ENCODE results near the gene PPP1R3E. TPM values are rescaled to one million over a fixed set of nuclear protein-coding genes. Genes with fewer than 3 reads are reported as not detected.

Gene PPP1R3E
- total RNA-seq, 1 donor from 2014 or later: 3.4 TPM

- H3K36me3 ChIP-seq (ENCODE audit: control insufficient read depth, insufficient read depth, low read length): peaks cover 12% of the 10 kb centered on the region
- FAIRE-seq (no peak), DNase-seq (ENCODE audit: low read depth) (no peak)
- no peak for TF ChIP-seq CTCF (IDR thresholded peaks at IDR 0.05; ENCODE audit: insufficient read depth, low read length, severe bottlenecking)
- H3K27me3 ChIP-seq (ENCODE audit: control insufficient read depth, insufficient read depth, low read length): no peaks in the 10 kb centered on the region
- H3K4me3 ChIP-seq (ENCODE audit: low read depth, low read length): no peak overlapping the region
Measured at GRCh38 chr14:23319746-23320583, 17.3 kb upstream of the PPP1R3E start.

GRCh38 chr14:23316300-23316699 lies 13.6 kb upstream of the PPP1R3E start:
- FAIRE-seq: no peak
- Histone ChIP-seq H3K27me3 (ENCODE audit: control insufficient read depth, insufficient read depth, low read length) (no peaks in the 10 kb centered on the region), H3K4me3 (ENCODE audit: low read depth, low read length) (no peak overlapping the region), H3K36me3 (ENCODE audit: control insufficient read depth, insufficient read depth, low read length) (peaks cover 1% of the 10 kb centered on the region)
- no peak for DNase-seq (ENCODE audit: low read depth)
- TF ChIP-seq CTCF (IDR thresholded peaks at IDR 0.05; ENCODE audit: insufficient read depth, low read length, severe bottlenecking): no peak

GRCh38 chr14:23310546-23310945 lies 7.9 kb upstream of the PPP1R3E start:
- no peak for FAIRE-seq
- no peak overlapping the region for H3K4me3 ChIP-seq (ENCODE audit: low read depth, low read length)
- peaks cover 20% of the 10 kb centered on the region for H3K36me3 ChIP-seq (ENCODE audit: control insufficient read depth, insufficient read depth, low read length)
- TF ChIP-seq CTCF (IDR thresholded peaks at IDR 0.05; ENCODE audit: insufficient read depth, low read length, severe bottlenecking): no peak
- no peak for DNase-seq (ENCODE audit: low read depth)
- no peaks in the 10 kb centered on the region for H3K27me3 ChIP-seq (ENCODE audit: control insufficient read depth, insufficient read depth, low read length)

GRCh38 chr14:23308721-23309445 lies 6.2 kb upstream of the PPP1R3E start:
- Histone ChIP-seq H3K27me3 (ENCODE audit: control insufficient read depth, insufficient read depth, low read length) (no peaks in the 10 kb centered on the region), H3K36me3 (ENCODE audit: control insufficient read depth, insufficient read depth, low read length) (peaks cover 20% of the 10 kb centered on the region), H3K4me3 (ENCODE audit: low read depth, low read length) (peak overlapping the region; percentile 5)
- no peak for FAIRE-seq
- TF ChIP-seq CTCF (IDR thresholded peaks at IDR 0.05; ENCODE audit: insufficient read depth, low read length, severe bottlenecking): no peak
- DNase-seq (ENCODE audit: low read depth): no peak

- Histone ChIP-seq H3K4me3 (ENCODE audit: low read depth, low read length) (peak overlapping the region; percentile 52), H3K27me3 (ENCODE audit: control insufficient read depth, insufficient read depth, low read length) (no peaks in the 10 kb centered on the region), H3K36me3 (ENCODE audit: control insufficient read depth, insufficient read depth, low read length) (peaks cover 20% of the 10 kb centered on the region)
- DNase-seq (ENCODE audit: low read depth) (peak; percentile 85), FAIRE-seq (no peak)
- no peak for TF ChIP-seq CTCF (IDR thresholded peaks at IDR 0.05; ENCODE audit: insufficient read depth, low read length, severe bottlenecking)
Measured at GRCh38 chr14:23307687-23308644, 5.3 kb upstream of the PPP1R3E start.
